ENCODE results near the gene EGFLAM. TPM values are rescaled to one million over a fixed set of nuclear protein-coding genes. Genes with fewer than 3 reads are reported as not detected.

The EGFLAM gene
- total RNA-seq, 1 experiment from 2014 or later, result 1.1 TPM

GRCh38 chr5:38382898-38383297 is 124.5 kb downstream of the EGFLAM start:
- CTCF ChIA-PET, result interaction anchor here (0.6 to 2.5 kb wide), 39 partner anchors 12 to 788 kb away, joined by 3 to 22 read pairs (median 4); no protein-coding TSS in a partner anchor
- Mint-ChIP-seq H3K36me3 (no peaks in the 10 kb centered on the region), H3K27me3 (ENCODE audit: low read depth) (no peaks in the 10 kb centered on the region), H3K27ac (no peak overlapping the region), H3K4me3 (no peak overlapping the region), H3K4me1 (peaks cover 50% of the 10 kb centered on the region), H3K9me3 (no peaks in the 10 kb centered on the region)
- DNase-seq (ENCODE audit: low spot score) (peak; percentile 81), ATAC-seq (peak; percentile 93)
- POLR2A ChIA-PET, result interaction anchor here (0.9 kb wide), 1 partner anchor 33 kb away, joined by 4 read pairs; no protein-coding TSS in a partner anchor
- TF ChIP-seq ZNF396 (CRISPR knock-in tag; IDR thresholded peaks at IDR 0.05; ENCODE audit: borderline replicate concordance) (0 out of 2 replicates have a peak, but pooled peaks have one; percentile 55), ESRRA (CRISPR knock-in tag; IDR thresholded peaks at IDR 0.05; ENCODE audit: borderline replicate concordance) (peak; percentile 94; the same call in 1 of the 2 replicates), TEAD1 (CRISPR knock-in tag; IDR thresholded peaks at IDR 0.05) (no peak), GABPB1 (CRISPR knock-in tag; IDR thresholded peaks at IDR 0.05) (peak; percentile 98), CDX4 (CRISPR knock-in tag; IDR thresholded peaks at IDR 0.05; ENCODE audit: borderline replicate concordance) (no peak)
- TF ChIP-seq, protein P1, sequence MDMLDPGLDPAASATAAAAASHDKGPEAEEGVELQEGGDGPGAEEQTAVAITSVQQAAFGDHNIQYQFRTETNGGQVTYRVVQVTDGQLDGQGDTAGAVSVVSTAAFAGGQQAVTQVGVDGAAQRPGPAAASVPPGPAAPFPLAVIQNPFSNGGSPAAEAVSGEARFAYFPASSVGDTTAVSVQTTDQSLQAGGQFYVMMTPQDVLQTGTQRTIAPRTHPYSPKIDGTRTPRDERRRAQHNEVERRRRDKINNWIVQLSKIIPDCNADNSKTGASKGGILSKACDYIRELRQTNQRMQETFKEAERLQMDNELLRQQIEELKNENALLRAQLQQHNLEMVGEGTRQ (CRISPR knock-in tag; IDR thresholded peaks at IDR 0.05), result no peak
- TF ChIP-seq, protein P2, sequence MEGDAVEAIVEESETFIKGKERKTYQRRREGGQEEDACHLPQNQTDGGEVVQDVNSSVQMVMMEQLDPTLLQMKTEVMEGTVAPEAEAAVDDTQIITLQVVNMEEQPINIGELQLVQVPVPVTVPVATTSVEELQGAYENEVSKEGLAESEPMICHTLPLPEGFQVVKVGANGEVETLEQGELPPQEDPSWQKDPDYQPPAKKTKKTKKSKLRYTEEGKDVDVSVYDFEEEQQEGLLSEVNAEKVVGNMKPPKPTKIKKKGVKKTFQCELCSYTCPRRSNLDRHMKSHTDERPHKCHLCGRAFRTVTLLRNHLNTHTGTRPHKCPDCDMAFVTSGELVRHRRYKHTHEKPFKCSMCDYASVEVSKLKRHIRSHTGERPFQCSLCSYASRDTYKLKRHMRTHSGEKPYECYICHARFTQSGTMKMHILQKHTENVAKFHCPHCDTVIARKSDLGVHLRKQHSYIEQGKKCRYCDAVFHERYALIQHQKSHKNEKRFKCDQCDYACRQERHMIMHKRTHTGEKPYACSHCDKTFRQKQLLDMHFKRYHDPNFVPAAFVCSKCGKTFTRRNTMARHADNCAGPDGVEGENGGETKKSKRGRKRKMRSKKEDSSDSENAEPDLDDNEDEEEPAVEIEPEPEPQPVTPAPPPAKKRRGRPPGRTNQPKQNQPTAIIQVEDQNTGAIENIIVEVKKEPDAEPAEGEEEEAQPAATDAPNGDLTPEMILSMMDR (IDR thresholded peaks at IDR 0.05), result peak; percentile 65
- TF ChIP-seq, protein P3, sequence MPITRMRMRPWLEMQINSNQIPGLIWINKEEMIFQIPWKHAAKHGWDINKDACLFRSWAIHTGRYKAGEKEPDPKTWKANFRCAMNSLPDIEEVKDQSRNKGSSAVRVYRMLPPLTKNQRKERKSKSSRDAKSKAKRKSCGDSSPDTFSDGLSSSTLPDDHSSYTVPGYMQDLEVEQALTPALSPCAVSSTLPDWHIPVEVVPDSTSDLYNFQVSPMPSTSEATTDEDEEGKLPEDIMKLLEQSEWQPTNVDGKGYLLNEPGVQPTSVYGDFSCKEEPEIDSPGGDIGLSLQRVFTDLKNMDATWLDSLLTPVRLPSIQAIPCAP (CRISPR knock-in tag; IDR thresholded peaks at IDR 0.05), result no peak
- TF ChIP-seq, protein P4, sequence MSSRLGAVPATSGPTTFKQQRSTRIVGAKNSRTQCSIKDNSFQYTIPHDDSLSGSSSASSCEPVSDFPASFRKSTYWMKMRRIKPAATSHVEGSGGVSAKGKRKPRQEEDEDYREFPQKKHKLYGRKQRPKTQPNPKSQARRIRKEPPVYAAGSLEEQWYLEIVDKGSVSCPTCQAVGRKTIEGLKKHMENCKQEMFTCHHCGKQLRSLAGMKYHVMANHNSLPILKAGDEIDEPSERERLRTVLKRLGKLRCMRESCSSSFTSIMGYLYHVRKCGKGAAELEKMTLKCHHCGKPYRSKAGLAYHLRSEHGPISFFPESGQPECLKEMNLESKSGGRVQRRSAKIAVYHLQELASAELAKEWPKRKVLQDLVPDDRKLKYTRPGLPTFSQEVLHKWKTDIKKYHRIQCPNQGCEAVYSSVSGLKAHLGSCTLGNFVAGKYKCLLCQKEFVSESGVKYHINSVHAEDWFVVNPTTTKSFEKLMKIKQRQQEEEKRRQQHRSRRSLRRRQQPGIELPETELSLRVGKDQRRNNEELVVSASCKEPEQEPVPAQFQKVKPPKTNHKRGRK (CRISPR knock-in tag; IDR thresholded peaks at IDR 0.05; ENCODE audit: borderline replicate concordance), result no peak

- H3K9me3 Mint-ChIP-seq, result no peaks in the 10 kb centered on the region
- H3K27me3 Mint-ChIP-seq (ENCODE audit: low read depth), result no peaks in the 10 kb centered on the region
- H3K27ac Mint-ChIP-seq, result no peak overlapping the region
- ChIA-PET CTCF (interaction anchor here (1.1 to 2.5 kb wide), 7 partner anchors 20 to 426 kb away, joined by 3 to 22 read pairs (median 12); no protein-coding TSS in a partner anchor), POLR2A (no interaction called here)
- DNase-seq (ENCODE audit: low spot score) (no peak), ATAC-seq (no peak)
- no peaks in the 10 kb centered on the region for H3K36me3 Mint-ChIP-seq
- TF ChIP-seq, protein P5, sequence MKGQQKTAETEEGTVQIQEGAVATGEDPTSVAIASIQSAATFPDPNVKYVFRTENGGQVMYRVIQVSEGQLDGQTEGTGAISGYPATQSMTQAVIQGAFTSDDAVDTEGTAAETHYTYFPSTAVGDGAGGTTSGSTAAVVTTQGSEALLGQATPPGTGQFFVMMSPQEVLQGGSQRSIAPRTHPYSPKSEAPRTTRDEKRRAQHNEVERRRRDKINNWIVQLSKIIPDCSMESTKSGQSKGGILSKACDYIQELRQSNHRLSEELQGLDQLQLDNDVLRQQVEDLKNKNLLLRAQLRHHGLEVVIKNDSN (CRISPR knock-in tag; IDR thresholded peaks at IDR 0.05), result no peak
- no peak for TF ChIP-seq PRDM15 (CRISPR knock-in tag; IDR thresholded peaks at IDR 0.05)
- no peak for TF ChIP-seq KAT7 (CRISPR knock-in tag; IDR thresholded peaks at IDR 0.05; ENCODE audit: borderline replicate concordance)
- TF ChIP-seq AFF4 (CRISPR knock-in tag; IDR thresholded peaks at IDR 0.05; ENCODE audit: borderline replicate concordance), result no peak
- no peak for TF ChIP-seq ZNF416 (CRISPR knock-in tag; IDR thresholded peaks at IDR 0.05)
- H3K4me3 Mint-ChIP-seq, result no peak overlapping the region
- H3K4me1 Mint-ChIP-seq, result peaks cover 42% of the 10 kb centered on the region
Measured at GRCh38 chr5:38383701-38384100, 125.3 kb downstream of the EGFLAM start.
